Progenitor cell of endocrine pancreas (in vitro differentiated cells): Measurements from ENCODE around the gene MASP1. TPM values are rescaled to one million over a fixed set of nuclear protein-coding genes. Genes with fewer than 3 reads are reported as not detected.

Experiments
- DNase-seq: peaks from one replicate; pipeline ENCODE4 v3.0.0; 2021; ENCODE audit warnings: low spot score; ENCODE audit not compliant: unreplicated experiment
- H3K27ac Mint-ChIP-seq: 2 replicates; pipeline ENCODE4 v1.8.0; 2021; ENCODE audit warnings: mild to moderate bottlenecking, moderate library complexity, mixed read lengths
- H3K27me3 Mint-ChIP-seq: 2 replicates; pipeline ENCODE4 v1.8.0; 2021; ENCODE audit warnings: mixed read lengths
- H3K36me3 Mint-ChIP-seq: 2 replicates; pipeline ENCODE4 v1.8.0; 2022; ENCODE audit warnings: mixed read lengths; ENCODE audit not compliant: insufficient read depth
- H3K4me1 Mint-ChIP-seq: 2 replicates; pipeline ENCODE4 v1.8.0; 2021; ENCODE audit warnings: low read depth, mixed read lengths
- H3K4me3 Mint-ChIP-seq: 2 replicates; pipeline ENCODE4 v1.8.0; 2021; ENCODE audit warnings: low read depth, mild to moderate bottlenecking, moderate library complexity, mixed read lengths
- H3K9me3 Mint-ChIP-seq: 2 replicates; pipeline ENCODE4 v1.8.0; 2021; ENCODE audit warnings: low read depth, mixed read lengths
- total RNA-seq: library from RNA; stranded (reverse); gene quantifications from 2 replicates; pipeline ENCODE4 v1.2.1, GENCODE V29; 2021
- TF ChIP-seq, protein P1 (sequence below): fragments of 200-600 bp; sonication (generic); IDR thresholded peaks from one replicate; pipeline ENCODE4 v1.5.0; 2021; ENCODE audit warnings: antibody characterized with exemption, mild to moderate bottlenecking; ENCODE audit not compliant: unreplicated experiment

Gene MASP1
- total RNA-seq, 1 donor from 2014 or later: 0.60 TPM

GRCh38 chr3:187266691-187267090, 24.8 kb downstream of the MASP1 start:
- DNase-seq: no peak
- Mint-ChIP-seq H3K27ac (no peak overlapping the region), H3K4me1 (peaks cover 27% of the 10 kb centered on the region), H3K36me3 (peaks cover 9% of the 10 kb centered on the region), H3K4me3 (no peak overlapping the region), H3K9me3 (peaks cover 19% of the 10 kb centered on the region), H3K27me3 (no peaks in the 10 kb centered on the region)
- TF ChIP-seq, protein P1, sequence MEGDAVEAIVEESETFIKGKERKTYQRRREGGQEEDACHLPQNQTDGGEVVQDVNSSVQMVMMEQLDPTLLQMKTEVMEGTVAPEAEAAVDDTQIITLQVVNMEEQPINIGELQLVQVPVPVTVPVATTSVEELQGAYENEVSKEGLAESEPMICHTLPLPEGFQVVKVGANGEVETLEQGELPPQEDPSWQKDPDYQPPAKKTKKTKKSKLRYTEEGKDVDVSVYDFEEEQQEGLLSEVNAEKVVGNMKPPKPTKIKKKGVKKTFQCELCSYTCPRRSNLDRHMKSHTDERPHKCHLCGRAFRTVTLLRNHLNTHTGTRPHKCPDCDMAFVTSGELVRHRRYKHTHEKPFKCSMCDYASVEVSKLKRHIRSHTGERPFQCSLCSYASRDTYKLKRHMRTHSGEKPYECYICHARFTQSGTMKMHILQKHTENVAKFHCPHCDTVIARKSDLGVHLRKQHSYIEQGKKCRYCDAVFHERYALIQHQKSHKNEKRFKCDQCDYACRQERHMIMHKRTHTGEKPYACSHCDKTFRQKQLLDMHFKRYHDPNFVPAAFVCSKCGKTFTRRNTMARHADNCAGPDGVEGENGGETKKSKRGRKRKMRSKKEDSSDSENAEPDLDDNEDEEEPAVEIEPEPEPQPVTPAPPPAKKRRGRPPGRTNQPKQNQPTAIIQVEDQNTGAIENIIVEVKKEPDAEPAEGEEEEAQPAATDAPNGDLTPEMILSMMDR: no peak

- no peak overlapping the region for H3K27ac Mint-ChIP-seq
- peaks cover 20% of the 10 kb centered on the region for H3K9me3 Mint-ChIP-seq
- H3K36me3 Mint-ChIP-seq: peaks cover 9% of the 10 kb centered on the region
- TF ChIP-seq, protein P1: no peak
- no peak for DNase-seq
- no peak overlapping the region for H3K4me3 Mint-ChIP-seq
- no peaks in the 10 kb centered on the region for H3K27me3 Mint-ChIP-seq
- peaks cover 26% of the 10 kb centered on the region for H3K4me1 Mint-ChIP-seq
Measured at GRCh38 chr3:187265461-187265955, 26.0 kb downstream of the MASP1 start.

DNA sequence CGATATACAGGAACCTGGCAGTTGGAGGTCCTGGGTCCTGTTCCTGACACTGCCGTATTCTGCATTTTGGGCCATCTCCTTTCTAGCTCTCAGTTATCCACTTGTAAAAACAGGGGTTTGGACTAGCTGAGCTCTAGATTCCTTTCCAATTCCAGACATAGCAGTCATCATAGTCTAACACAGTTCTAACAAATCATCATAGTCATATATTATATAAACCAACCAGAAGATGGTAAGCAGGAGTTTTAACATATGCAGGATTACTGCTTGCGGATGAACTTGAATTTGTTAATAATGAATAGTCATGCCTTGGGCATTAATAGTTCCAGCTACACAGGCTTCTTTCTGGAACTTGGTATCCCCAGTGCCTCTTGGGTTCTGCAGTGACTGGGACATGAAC, 26.6 kb downstream of the MASP1 start:
- H3K27me3 Mint-ChIP-seq: no peaks in the 10 kb centered on the region
- TF ChIP-seq, protein P1: no peak
- H3K4me1 Mint-ChIP-seq: peaks cover 26% of the 10 kb centered on the region
- peaks cover 14% of the 10 kb centered on the region for H3K9me3 Mint-ChIP-seq
- peak overlapping the region; percentile 39 for H3K27ac Mint-ChIP-seq
- H3K4me3 Mint-ChIP-seq: no peak overlapping the region
- peaks cover 6% of the 10 kb centered on the region for H3K36me3 Mint-ChIP-seq
- DNase-seq: no peak

DNA sequence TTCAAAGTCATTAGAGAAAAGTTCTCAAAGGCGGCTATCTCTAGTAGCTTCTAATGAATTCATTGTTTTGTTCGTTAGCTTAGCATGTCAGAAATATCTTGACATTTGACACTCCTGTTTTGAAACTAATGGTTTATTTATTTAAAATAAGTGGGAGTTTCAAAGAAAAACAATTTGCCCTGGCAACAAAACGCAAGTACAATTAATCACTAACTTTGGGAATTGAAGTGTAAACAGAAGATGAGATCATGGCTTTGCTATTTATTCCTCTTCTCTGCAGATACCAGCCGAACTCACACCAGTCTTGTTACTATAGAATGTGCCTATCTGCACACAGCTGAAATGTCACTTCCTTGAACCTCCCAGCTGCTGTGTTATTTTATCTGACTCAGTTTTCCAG, 27.5 kb downstream of the MASP1 start:
- H3K27ac Mint-ChIP-seq: peak overlapping the region; percentile 39
- TF ChIP-seq, protein P1: no peak

DNA sequence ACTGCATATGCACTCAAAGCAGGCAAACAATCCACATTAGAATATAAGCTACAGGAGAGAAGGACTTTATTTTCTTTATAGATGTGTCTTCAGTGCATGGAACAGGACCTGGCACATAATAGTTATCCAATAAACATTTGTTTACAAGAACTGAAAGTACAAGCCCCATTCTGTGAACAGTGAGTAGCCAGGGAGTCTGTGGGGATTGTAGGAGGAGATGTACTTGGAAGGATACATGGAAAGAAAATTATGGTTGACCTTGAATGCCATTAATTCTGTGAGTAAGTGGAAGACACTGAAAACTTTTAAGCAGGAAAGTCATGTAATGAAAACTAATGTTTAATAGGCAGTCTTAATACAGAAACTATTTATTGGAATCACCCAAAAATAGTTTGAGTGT, 28.3 kb downstream of the MASP1 start:
- DNase-seq: no peak
- H3K4me3 Mint-ChIP-seq: no peak overlapping the region
- no peaks in the 10 kb centered on the region for H3K27me3 Mint-ChIP-seq
- peaks cover 34% of the 10 kb centered on the region for H3K4me1 Mint-ChIP-seq
- TF ChIP-seq, protein P1: no peak
- H3K36me3 Mint-ChIP-seq: no peaks in the 10 kb centered on the region
- H3K9me3 Mint-ChIP-seq: peaks cover 5% of the 10 kb centered on the region
- H3K27ac Mint-ChIP-seq: peak overlapping the region; percentile 39

More for the DNA sequence above, 27.5 kb downstream of the MASP1 start:
- Mint-ChIP-seq H3K4me1 (peaks cover 26% of the 10 kb centered on the region), H3K27me3 (no peaks in the 10 kb centered on the region), H3K36me3 (peaks cover 2% of the 10 kb centered on the region), H3K4me3 (no peak overlapping the region), H3K9me3 (peaks cover 8% of the 10 kb centered on the region)
- no peak for DNase-seq
